GM21390 (cell line): ENCODE data around the gene DGKD.

ENCODE experiments used
- ATAC-seq: cut with Tn5 transposase; IDR thresholded peaks from one replicate; pipeline ENCODE4 v1.9.1; 2021; ENCODE audit not compliant: unreplicated experiment

DGKD gene

DNA sequence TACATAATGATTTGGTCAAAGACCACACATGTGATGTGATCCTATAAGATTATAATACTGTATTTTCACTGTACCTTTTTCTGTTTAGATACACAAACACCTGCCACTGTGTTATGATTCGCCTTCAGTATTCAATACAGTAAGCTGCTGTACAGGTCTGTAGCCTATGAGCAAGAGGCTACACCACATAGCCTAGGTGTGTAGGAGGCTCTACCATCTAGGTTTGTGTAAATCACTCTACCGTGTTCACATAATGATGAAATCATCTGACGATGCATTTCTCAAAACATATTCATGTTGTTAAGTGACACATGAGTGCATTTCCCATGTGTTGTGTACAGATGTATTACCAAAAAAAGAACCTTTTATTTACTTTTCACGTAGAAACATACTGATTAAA is 137.8 kb downstream of the DGKD start:
- no peak for ATAC-seq

DNA sequence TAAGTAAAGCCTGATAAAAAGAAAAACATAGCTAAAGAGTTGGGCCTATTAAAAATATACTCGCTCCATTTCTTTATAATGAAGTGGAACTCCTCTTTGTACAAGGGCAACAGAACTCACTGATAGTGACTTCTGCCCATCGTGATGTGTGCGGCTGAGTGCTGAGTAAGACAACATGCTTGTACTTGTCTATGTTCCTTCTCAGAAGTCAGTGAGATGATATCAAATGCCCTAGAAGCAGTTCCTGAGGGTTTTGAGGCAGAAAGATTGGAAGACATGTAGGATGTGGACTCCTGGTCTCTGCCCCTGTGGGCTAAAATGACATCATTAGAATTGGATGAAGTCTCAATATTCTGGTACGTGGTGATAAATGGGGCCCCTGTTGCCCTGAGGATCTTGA is 138.5 kb downstream of the DGKD start:
- no peak for ATAC-seq

DNA sequence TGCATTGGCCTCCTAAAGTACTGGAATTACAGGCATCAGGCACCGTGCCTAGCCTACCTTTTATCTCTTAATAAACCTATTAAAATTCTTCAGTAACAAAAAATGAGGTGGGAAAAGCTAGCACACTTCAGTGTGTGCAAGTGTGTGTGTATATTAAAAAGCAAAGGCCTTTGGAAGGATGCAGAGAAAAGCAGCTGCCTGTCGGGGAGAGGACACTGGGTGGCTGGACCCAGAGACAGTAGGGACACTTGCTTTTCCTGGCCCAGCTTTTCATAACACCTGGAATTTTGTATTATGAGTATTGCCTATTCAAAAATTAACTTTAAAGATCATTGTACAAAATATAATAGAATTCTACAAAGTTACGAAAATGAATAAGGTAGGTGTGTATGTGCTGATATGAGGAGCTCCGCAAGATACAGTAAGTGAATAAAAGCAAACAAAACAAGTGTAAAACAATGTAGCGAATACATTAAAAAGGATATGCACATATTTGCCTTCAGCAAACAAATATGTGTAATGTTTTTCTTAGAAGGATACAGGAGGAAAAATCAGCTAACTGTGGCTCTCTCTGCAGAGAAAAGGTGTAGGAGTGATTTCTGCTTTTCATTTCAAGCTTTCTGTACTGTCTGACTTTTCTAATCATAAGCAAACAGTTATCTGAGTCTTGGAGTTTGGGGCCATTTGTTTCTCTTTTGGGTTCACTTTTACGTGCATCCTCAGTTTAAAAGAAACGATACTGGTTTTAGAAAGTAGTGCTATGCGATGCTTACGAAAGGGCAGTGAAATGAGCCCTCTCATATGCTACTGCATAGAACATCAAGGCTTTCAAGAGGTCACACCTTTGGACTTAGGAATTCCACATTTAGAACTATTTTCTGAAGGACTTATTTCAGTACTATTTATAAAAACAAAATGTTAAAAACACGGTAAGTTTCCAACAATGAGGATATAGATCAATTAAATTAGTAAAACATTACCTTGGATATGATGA is 141.5 kb downstream of the DGKD start:
- no peak for ATAC-seq

DNA sequence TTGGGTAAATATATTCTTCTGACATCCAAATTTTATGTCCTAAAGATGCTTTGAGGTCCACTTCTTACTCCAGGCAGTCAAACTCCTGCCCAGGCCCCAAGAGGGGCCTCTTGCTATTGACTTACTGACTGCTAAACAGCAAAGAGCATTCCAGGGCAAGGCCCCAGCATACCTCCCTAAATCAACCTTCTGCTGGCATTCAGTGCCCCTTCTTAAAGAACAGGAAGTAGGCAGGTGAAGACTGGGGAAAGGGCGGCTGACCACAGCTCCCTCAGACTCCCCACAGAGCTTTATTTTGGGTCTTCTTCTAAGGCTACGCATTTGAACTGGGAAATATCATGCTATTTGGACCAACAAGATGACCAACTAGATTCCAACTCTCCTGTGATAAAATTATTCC is 143.4 kb downstream of the DGKD start:
- ATAC-seq: no peak

DNA sequence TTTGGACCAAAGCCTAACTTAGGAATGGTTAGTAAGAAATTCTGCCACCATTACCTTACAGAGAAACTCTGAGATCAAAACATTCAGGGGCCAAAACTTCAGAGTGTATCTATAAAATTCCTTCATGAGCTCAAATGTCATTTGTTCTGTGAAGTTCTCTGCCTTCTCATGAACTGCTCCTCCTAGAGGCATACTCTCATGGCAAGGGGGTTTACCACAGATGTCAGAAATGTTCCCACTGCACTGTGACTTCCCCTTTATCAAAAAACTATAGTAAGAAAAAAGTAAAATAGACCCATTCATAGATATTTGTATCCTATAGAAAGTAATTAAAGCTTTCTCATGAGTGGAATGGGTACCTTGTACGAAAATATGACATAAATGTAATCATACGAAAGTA is 143.8 kb downstream of the DGKD start:
- ATAC-seq: no peak

DNA sequence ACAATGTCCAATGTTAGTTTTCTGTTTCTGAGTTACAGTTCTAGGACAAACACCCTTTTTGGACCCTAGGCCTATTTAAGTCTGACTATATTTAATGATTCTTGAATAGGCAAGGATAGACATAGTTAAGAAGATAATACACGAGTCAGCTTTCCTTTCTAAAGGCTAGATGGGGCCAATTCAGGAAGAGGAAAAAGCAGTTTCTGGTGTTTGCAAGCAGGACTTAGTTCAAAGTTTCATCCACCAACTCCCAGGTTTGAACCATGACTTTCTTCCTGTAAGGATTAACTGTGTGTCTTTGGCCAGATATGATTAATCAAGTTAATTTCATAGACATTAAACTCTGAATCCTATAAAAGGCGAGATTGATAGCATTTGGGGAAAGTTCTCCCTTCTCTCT is 145.6 kb downstream of the DGKD start:
- ATAC-seq: no peak

DNA sequence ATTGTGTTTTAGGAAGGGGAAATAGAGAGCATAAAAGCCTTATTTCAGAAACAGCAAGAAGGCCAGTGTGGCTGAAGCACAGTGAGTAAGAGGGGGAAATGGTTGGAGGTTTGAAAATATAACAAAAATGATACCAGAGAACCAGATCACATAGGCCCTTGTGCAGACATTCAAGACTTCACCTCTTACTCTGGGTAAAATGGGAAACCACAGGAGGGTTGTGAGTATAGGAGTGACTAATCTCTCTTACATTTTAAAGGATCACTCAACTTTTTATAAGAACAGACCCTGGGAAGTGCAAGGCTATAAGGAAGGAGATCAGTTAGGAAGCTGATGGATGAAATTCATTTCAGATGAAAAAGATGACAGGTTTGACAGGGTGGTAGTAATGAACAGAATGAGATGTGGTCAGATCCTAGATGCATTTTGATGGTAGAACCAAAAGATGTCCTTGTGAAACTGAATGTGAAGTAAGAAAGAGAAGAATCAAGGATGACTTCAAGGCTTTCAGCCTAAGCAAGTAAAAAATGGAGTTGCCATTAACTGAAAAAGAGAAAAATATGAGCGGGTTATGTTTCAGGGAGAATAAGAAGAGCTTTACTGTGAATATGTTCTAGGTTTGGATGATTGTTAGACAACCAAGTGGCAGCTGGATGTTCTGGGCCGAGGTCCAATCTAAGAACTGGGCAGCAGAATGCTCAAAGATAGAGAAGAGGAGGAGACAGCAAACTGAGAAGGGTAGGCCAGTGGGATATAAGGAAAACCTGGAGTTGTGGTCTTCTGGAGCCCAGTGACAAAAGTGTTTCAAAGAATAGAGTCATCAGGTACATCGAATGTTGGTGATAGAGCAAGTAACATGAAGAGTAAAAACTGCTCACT is 147.1 kb downstream of the DGKD start:
- ATAC-seq: peak; percentile 76

DNA sequence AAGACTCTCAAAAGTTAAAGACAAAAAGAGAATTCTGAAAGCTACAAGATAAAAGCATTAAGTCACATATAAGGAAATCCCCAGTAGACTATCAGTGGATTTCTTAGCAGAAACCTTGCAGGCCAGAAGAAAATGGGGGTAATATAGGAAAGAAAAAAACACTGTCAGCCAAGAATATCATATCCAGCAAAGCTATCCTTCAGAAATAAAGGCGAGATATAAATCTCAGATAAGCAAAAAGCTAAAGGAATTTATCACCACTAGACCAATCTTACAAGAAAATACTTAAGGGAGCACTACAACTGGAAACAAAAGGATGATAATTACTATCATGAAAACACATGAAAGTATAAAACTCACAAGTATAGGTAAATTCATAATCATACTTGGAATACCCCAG is 149.2 kb downstream of the DGKD start:
- no peak for ATAC-seq

DNA sequence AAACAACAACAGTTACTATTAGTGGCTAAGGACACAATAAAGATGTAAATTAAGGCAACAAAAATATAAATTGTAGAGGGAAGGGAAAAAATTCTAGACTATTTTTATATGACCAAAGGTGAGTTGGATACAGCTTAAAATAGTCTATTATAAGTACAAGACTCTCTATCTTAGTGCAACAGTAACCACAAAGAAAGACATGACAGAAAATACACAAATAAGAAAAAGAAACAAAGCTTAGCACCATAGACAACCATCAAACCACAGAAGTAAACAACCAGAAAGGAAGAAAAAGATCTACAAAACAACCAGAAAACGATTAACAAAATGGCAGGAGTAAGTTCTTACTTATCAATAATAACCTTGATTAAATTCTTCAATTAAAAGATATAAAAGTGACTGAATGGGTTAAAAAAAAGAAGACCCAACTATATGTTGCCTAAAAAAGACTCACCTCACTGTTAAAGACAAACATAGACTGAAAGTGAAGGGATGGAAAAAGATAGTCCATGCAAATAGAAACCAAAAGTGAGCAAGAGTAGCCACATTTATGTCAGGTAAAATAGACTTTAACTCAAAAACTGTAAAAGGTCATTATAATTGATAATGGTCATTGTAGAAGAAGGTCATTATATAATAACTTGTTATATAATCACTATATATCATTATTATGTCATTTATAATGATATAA is 149.8 kb downstream of the DGKD start:
- ATAC-seq: peak; percentile 52

DNA sequence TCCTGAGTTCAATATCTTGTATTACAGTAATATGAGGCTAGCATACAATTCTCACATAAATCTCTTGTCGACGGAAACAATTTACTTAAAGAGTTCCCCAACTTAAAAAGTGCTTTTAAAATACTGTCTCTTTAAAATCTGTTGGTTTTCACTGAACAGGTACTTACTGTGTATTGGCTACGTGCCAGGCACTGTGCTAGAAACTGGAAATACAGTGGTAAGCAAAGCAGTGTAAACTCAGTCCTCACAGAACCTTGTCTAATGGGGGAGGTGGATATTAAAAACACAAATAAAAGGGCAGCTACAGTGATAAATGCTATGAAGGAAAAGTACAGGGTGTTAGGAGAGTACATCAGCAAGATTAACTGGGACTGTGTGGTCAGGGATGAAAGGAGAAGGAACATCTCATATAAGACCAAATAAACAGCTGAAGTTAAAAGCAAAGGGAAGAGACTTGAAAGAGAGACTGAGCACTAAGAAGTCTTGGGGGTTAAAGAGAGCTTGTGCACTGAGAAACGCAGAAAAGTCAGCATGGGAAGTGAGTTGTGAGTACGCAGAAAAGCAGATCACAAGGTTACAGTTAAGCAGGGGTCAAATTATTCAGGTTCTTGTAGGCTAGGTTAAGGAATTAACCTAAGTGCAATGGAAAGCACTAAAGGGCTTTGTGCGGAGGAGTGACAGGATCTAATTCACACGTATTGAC is 159.8 kb downstream of the DGKD start:
- no peak for ATAC-seq

DNA sequence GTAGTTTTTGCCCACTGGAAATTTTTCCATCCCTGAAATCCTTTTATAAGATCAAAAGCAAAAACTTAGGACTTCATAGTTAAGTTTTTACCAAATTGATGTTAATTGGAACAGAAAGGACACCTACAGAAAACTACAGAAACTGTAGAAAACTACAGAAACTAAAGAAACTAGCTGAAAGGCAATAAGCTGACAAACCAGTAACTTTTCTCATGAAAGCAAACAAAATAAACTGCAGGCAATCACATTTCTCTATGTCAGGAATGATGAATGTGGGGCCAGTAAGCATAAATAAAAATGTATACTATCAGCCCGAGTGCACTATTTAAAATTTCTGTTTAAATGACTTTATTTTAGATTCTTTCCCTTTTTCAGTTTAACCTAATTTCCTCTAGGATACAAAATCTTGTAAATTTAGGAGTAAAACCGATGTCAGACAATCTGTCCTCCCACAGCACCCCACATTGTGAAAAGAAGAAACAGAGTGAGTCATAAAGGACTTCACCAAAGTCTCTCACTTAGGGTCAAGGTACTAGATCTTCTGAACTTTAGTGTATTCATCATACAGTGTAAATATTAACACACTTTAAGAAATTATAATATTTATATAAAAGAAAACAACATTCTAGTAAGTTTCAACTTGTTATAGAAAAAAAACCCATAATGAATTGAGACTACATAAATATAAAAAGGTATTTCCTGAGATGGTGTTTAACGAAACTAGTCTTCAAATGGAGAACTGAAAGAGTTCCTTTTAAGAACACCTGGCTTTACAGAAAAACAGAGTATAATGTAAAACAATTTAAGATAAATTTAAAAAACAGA is 165.7 kb downstream of the DGKD start:
- ATAC-seq: peak; percentile 94
